Measurements from ENCODE around the gene ITPR1.
A peak's percentile ranks its signal among the peaks of the same experiment; 100 is the strongest.
"Not testable (repeated sequence)": the region's sequence is repeated elsewhere in the genome, so short reads cannot be mapped to it uniquely, and the experiment has no call there.

The ITPR1 gene

GRCh38 chr3:4493014-4493940, at the start of gene ITPR1:
TSS of gene ITPR1 (plus strand) at chr3:4493348. CDS start at chr3:4516492, 23,144 bp downstream.
- peak; percentile 89 for DNase-seq

- DNase-seq: no peak
These were observed 45.7 kb upstream of the ITPR1 start for GRCh38 chr3:4447295-4447999.

GRCh38 chr3:4448187-4448586, 45.0 kb upstream of the ITPR1 start:
- no peak for DNase-seq

- no peak for DNase-seq
These were observed 43.9 kb upstream of the ITPR1 start for GRCh38 chr3:4449043-4449805.

- DNase-seq: no peak
These were observed 39.0 kb upstream of the ITPR1 start for GRCh38 chr3:4454142-4454541.

GRCh38 chr3:4456780-4457179, 36.4 kb upstream of the ITPR1 start:
- not testable (repeated sequence) for DNase-seq

- DNase-seq: no peak
These were observed 34.2 kb upstream of the ITPR1 start for GRCh38 chr3:4458961-4459360.

- no peak for DNase-seq
These were observed 32.8 kb upstream of the ITPR1 start for GRCh38 chr3:4460334-4460733.

GRCh38 chr3:4461468-4462090, 31.6 kb upstream of the ITPR1 start:
- DNase-seq: no peak

DNA sequence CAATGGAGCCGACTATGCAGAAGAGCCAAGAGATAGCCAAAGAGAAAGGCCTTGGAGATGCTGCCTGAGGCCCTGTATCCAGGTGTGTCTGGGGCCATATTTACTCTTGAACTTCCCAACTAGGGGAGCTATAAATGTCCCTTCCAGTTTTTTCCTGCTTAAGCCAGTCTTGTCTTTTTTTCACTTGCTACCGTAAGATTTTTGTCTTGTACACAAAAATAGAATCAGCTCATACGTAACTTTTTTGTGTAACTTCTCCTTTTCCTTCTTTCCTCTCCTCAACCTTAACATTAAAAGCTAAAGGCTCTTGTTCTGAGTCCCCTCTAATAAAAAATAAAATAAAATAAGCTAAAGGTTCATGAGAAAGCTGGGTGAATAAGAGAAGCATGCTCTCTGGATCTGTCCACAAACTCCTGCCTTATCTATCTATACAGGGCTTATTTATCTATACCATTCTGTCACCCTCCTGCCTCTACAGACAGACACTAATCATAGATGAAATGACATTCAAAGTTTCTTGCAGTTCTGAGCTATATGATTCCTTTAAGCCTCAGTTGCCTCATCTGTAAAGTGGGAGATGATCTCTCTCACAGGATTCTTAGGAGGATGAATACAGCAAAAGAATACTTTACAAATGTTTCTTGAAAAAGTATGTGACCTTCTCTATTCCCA, 30.6 kb upstream of the ITPR1 start:
- no peak for DNase-seq

DNA sequence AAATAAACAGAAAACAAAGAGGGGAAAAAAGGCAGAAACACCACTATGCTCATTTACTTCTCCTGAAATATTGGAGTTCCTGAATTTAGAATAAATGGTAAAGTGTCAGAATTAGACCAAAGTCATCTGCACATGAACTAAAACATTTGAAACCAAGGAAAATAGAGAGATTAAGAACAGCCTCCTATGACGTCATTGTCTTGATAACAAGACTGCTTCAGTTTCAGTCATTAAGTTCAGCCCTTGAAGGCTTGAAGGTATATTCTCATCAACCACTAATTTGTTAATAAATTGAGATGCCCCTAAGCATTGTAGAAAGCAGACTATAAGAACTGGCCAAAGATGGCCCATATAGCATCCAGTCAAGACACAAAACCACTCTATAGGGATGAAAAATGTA, 28.6 kb upstream of the ITPR1 start:
- DNase-seq: no peak

DNA sequence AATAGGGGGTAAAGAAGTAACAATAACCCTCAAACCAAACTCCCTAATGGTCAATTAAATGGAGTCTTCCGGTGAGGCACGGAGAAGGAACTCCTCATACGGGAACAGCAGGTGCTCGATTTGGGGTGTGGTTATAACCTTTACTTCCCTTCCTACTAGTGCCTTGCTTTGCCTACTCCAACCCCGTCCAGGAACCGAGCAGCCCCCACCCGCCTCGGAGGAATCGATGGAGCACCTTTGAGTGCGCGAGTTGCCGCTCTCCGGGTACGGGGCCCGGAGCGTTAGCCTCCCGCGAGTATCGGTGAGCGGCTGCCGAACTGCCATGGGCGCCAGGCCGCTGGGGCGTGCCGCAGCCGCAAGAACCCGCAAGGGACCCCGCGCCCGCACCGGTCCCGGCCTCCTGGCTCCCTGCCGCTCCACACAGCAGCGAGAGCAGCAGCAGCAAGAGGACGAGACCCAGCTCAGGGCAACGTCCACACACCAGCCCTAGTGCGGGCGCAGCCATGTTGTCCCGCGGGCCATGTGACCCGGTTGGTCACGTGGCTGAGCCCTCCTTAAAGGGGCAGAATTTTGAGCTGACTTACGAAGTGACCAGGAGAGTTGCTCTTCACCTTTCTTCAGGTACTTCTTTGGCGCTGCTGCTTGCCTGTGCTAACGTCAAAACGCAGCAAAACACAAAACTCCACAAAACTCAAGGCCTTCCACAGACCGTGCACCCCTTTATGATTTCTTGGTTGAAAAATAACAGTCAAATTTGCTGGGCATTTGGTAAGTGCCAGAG, 26.2 kb upstream of the ITPR1 start, which contains the start of gene SUMF1:
TSS of gene SUMF1 (minus strand) at position 529 of the 781 bp plus-strand sequence. CDS start at position 505, 24 bp downstream.
- DNase-seq: peak; percentile 14

GRCh38 chr3:4467522-4467867, 25.7 kb upstream of the ITPR1 start:
- no peak for DNase-seq

- peak; percentile 68 for DNase-seq
These were observed 21.2 kb upstream of the ITPR1 start for GRCh38 chr3:4471907-4472306.

GRCh38 chr3:4472312-4472711, 20.8 kb upstream of the ITPR1 start:
- no peak for DNase-seq

DNA sequence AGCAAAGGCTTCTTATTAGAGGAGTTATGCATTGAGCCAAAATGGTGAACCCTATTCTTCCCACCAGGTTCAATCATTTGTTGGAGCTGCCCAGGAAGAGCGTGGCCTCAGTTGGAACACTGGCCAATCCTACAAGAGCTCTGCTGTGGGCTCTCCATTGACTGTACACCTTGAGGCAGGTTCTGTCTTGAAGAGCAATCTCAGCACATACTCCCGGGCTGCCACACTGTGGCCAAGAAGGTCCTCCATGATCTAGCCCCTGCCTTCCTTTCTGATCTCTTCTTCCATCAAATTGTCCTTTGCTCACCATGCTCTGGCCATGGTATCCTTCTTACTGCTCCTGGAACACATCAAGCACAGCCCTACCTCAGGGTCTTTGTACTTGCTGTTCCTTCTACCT, 20.4 kb upstream of the ITPR1 start:
- DNase-seq: no peak

GRCh38 chr3:4474683-4475490, 18.3 kb upstream of the ITPR1 start:
- no peak for DNase-seq

DNA sequence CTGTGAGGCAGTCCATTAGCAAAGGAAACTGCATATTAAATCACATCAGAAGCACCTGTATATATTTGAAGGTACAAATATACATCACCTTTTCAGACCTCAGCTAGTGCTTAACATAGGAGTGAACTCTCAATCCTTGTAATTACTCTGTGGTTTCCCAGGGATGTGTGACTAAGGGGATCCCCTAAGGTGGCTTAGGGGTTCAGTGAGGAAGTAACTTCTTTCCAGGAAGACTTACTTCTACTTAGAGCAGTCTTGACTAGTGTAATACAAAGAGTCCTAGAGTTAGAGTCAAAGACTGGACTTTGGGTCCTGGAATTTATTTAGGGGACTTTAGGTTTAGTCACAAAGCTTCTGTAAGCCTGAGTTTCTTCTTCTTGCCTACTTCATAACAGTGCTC, 17.3 kb upstream of the ITPR1 start:
- no peak for DNase-seq

DNA sequence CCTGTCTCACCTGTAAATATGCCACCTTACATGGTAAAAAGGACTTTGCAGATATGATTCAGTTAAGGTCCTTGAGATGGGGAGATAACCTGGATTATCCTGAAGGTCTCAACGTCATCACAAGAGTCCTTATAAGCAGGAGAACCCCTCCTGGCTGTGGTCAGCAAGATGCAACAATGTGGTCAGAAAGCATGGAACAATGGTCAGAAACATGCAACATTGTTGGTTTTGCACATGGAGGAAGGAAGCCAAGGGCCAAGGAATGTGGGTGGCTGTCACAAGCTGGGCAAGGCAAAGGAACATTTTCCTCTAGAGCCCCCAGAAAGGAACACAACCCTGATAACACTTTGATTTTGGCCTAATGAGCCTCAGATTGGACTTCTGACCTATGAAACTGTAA, 16.7 kb upstream of the ITPR1 start:
- no peak for DNase-seq

GRCh38 chr3:4478261-4478660, 14.9 kb upstream of the ITPR1 start:
- DNase-seq: no peak

- DNase-seq: no peak
These were observed 1.3 kb upstream of the ITPR1 start for GRCh38 chr3:4491855-4492207.
